Kidney epithelial cell (primary cell): ENCODE measurements around the gene NELFA. TPM values are rescaled to one million over a fixed set of nuclear protein-coding genes. Genes with fewer than 3 reads are reported as not detected.

Experiments used
- DNase-seq: peaks from one replicate; pipeline ENCODE4 v3.0.0-alpha.2; 2010; ENCODE audit warnings: low read depth
- H3K27me3 ChIP-seq: 2 replicates; pipeline ENCODE4 v1.6.0; 2011; ENCODE audit warnings: low read length; ENCODE audit not compliant: control insufficient read depth, insufficient read depth
- H3K36me3 ChIP-seq: 2 replicates; pipeline ENCODE4 v1.5.1; 2011; ENCODE audit warnings: low read length; ENCODE audit not compliant: control insufficient read depth, insufficient read depth
- H3K4me3 ChIP-seq: 2 replicates; pipeline ENCODE4 v1.5.1; 2011; ENCODE audit warnings: low read depth, mild to moderate bottlenecking, control low read depth, low read length
- CTCF ChIP-seq: IDR thresholded peaks from 2 replicates; pipeline ENCODE4 v1.5.1; 2011; ENCODE audit warnings: mild to moderate bottlenecking, moderate library complexity, low read length, control low read depth, inconsistent platforms; ENCODE audit not compliant: insufficient read depth, poor library complexity, severe bottlenecking
- total RNA-seq: library from RNA; depleted of rRNA; stranded (reverse); fragments of >200 nt; gene quantifications from 2 replicates; pipeline ENCODE4 v1.2.3, GENCODE V29; 2015

Gene NELFA
- total RNA-seq, 1 donor from 2014 or later = 31.9 TPM

- TF ChIP-seq CTCF = no peak
- Histone ChIP-seq H3K36me3 (peaks cover 1% of the 10 kb centered on the region), H3K27me3 (peaks cover 21% of the 10 kb centered on the region), H3K4me3 (no peak overlapping the region)
- DNase-seq = no peak
Measured at GRCh38 chr4:2045518-2045951, 36.8 kb upstream of the NELFA start.

- Histone ChIP-seq H3K4me3 (no peak overlapping the region), H3K36me3 (peaks cover 1% of the 10 kb centered on the region), H3K27me3 (peaks cover 25% of the 10 kb centered on the region)
- no peak for TF ChIP-seq CTCF
- DNase-seq = no peak
Measured at GRCh38 chr4:2044542-2045517, 36.1 kb upstream of the NELFA start.

GRCh38 chr4:2044119-2044485 lies 35.3 kb upstream of the NELFA start:
- no peak for DNase-seq
- TF ChIP-seq CTCF = no peak
- Histone ChIP-seq H3K4me3 (no peak overlapping the region), H3K36me3 (peaks cover 1% of the 10 kb centered on the region), H3K27me3 (peaks cover 25% of the 10 kb centered on the region)

GRCh38 chr4:2043396-2044118 lies 34.8 kb upstream of the NELFA start:
- H3K36me3 ChIP-seq = peaks cover 1% of the 10 kb centered on the region
- no peak overlapping the region for H3K4me3 ChIP-seq
- no peak for DNase-seq
- peaks cover 25% of the 10 kb centered on the region for H3K27me3 ChIP-seq
- no peak for TF ChIP-seq CTCF

GRCh38 chr4:2042947-2043395 lies 34.2 kb upstream of the NELFA start:
- no peak for DNase-seq
- H3K4me3 ChIP-seq = peak overlapping the region; percentile 87

More at GRCh38 chr4:2042947-2043395, 34.2 kb upstream of the NELFA start:
- no peak for TF ChIP-seq CTCF
- H3K27me3 ChIP-seq = peaks cover 25% of the 10 kb centered on the region
- peaks cover 1% of the 10 kb centered on the region for H3K36me3 ChIP-seq
